BE2C (cell line): Measurements from ENCODE around the gene ANKS1A.

Source experiments
- DNase-seq: peaks from one replicate; pipeline ENCODE4 v3.0.0-alpha.2; 2020
- H3K27me3 ChIP-seq: fragments of 250-450 bp; sonication (Bioruptor Pico); 2 replicates; pipeline ENCODE4 v1.5.1; 2020; ENCODE audit warnings: mild to moderate bottlenecking
- H3K36me3 ChIP-seq: fragments of 250-450 bp; sonication (Bioruptor Pico); 2 replicates; pipeline ENCODE4 v1.5.1; 2020; ENCODE audit warnings: mild to moderate bottlenecking
- H3K4me1 ChIP-seq: fragments of 250-450 bp; sonication (Bioruptor Pico); 2 replicates; pipeline ENCODE4 v1.5.1; 2020
- H3K4me3 ChIP-seq: 2 replicates; pipeline ENCODE4 v1.5.1; 2011; ENCODE audit warnings: low read depth, low read length
- H3K9me3 ChIP-seq: fragments of 250-450 bp; sonication (Bioruptor Pico); 2 replicates; pipeline ENCODE4 v1.5.1; 2020
- TF ChIP-seq, protein P1 (sequence below): IDR thresholded peaks from 2 replicates; pipeline ENCODE4 v1.5.1; 2012; ENCODE audit warnings: mild to moderate bottlenecking, low read depth, low read length

Gene ANKS1A

GRCh38 chr6:35054106-35054742, 165.2 kb downstream of the ANKS1A start:
- Histone ChIP-seq H3K27me3 (no peaks in the 10 kb centered on the region), H3K4me3 (no peak overlapping the region), H3K4me1 (no peaks in the 10 kb centered on the region), H3K36me3 (no peaks in the 10 kb centered on the region), H3K9me3 (no peaks in the 10 kb centered on the region)
- no peak for DNase-seq
- TF ChIP-seq, protein P1, sequence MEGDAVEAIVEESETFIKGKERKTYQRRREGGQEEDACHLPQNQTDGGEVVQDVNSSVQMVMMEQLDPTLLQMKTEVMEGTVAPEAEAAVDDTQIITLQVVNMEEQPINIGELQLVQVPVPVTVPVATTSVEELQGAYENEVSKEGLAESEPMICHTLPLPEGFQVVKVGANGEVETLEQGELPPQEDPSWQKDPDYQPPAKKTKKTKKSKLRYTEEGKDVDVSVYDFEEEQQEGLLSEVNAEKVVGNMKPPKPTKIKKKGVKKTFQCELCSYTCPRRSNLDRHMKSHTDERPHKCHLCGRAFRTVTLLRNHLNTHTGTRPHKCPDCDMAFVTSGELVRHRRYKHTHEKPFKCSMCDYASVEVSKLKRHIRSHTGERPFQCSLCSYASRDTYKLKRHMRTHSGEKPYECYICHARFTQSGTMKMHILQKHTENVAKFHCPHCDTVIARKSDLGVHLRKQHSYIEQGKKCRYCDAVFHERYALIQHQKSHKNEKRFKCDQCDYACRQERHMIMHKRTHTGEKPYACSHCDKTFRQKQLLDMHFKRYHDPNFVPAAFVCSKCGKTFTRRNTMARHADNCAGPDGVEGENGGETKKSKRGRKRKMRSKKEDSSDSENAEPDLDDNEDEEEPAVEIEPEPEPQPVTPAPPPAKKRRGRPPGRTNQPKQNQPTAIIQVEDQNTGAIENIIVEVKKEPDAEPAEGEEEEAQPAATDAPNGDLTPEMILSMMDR = no peak

GRCh38 chr6:35054743-35055130, 165.7 kb downstream of the ANKS1A start:
- Histone ChIP-seq H3K27me3 (no peaks in the 10 kb centered on the region), H3K9me3 (no peaks in the 10 kb centered on the region), H3K4me1 (no peaks in the 10 kb centered on the region), H3K36me3 (no peaks in the 10 kb centered on the region), H3K4me3 (no peak overlapping the region)
- TF ChIP-seq, protein P1 = no peak
- DNase-seq = no peak

DNA sequence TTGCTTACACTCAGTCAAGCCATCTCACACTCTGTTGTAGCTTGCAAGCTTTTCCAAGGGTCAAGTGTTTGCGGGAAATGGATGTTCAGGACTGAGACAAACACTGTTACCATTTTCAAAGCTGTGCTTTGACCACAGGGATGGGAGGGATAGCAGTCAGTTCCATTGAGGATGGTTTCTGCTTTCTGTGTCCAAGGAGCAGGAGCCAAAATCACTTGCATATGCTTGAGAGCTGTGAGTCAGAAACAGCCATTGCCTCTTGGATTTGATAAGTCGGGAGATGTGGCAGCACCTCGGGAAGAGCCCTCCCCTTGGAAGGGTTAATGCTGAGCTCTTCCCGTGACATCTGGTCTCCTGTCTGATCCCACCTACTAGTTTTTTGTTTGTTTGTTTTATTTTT, 166.8 kb downstream of the ANKS1A start:
- no peaks in the 10 kb centered on the region for H3K4me1 ChIP-seq
- H3K9me3 ChIP-seq = no peaks in the 10 kb centered on the region
- H3K4me3 ChIP-seq = no peak overlapping the region
- DNase-seq = no peak
- no peaks in the 10 kb centered on the region for H3K27me3 ChIP-seq
- TF ChIP-seq, protein P1 = no peak
- no peaks in the 10 kb centered on the region for H3K36me3 ChIP-seq

DNA sequence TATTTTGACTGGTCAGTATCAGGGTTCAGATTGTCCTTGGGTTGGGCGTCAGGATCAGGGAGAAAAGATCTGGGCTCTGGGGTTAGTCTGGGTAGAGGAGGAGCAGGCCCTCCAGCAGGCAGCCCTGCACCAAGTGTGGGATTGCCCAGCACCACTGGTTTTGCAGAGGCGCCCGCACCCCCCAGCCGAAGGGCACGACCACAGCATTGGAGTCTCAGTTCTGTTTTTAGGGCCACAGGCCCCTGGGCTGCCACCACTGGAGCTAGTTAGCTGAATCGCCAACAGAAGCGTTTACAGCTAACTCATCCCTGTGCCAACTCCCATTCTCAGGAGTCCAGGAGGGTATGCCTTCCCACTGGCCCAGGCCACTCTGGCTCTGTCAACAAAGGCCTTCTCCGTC, 167.9 kb downstream of the ANKS1A start:
- Histone ChIP-seq H3K36me3 (no peaks in the 10 kb centered on the region), H3K27me3 (no peaks in the 10 kb centered on the region), H3K9me3 (no peaks in the 10 kb centered on the region), H3K4me3 (no peak overlapping the region), H3K4me1 (no peaks in the 10 kb centered on the region)
- DNase-seq = no peak
- TF ChIP-seq, protein P1 = no peak

DNA sequence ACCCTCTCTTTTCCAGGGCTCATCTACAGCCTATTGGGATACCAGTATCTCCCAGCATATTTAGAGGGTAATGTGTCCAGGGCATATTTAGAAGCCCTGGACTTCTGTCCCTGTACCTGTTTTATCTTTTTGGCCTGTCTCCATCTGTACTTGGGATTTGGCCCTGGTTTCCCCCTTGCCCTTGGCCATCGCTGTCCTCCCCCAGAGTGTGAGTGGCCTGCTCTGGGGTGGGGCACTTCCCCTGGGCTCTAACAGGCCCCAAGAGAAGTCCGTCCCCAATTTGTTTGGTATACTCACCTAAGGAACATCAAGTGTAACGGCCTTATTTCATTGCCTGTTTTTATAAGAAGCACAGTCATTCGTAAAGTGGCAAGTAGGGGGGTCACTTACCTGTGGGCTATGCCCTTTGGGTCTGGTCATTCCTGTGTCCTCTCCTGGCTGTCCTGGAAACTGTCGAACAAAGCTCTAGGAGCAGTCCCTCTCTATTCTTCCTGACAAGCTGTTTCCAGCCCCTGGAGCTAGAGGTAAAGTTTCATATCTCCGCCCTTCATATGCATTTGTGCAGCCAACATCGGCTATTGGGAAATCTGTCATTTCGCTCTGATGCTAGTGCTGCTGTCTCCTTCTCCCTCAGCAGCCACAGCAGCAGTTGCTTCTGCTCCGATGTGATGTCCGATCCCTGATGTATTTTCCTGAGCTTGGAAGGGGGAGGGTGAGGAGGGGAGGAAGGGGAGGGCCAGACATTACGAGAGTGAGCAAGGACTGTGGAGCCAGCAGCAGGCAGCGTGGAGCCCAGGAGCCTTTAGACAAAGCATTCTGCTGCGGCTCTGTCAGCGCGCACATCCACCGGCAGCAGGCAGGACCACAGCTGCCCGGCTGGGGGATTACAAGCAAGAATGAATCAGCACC, 168.6 kb downstream of the ANKS1A start:
- Histone ChIP-seq H3K4me3 (no peak overlapping the region), H3K36me3 (no peaks in the 10 kb centered on the region), H3K27me3 (no peaks in the 10 kb centered on the region), H3K9me3 (no peaks in the 10 kb centered on the region), H3K4me1 (no peaks in the 10 kb centered on the region)
- TF ChIP-seq, protein P1 = no peak
- DNase-seq = no peak

DNA sequence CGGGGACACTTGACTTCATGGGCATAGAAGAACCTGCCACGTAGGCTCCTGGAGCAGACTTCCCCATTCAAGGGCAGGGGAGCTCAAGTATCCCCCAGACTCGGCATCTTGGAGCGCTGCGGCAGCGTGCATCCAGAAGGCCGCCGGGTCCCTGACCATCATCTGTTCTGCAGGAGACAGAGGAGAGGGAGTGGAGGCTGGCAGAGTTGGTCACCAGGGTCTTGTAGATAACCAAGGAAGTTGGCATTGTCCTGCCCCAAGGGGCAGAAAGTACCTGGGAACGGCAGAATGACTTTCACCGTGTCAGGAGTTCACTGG, 169.3 kb downstream of the ANKS1A start:
- Histone ChIP-seq H3K4me1 (no peaks in the 10 kb centered on the region), H3K27me3 (no peaks in the 10 kb centered on the region), H3K4me3 (no peak overlapping the region), H3K36me3 (no peaks in the 10 kb centered on the region), H3K9me3 (no peaks in the 10 kb centered on the region)
- TF ChIP-seq, protein P1 = no peak
- DNase-seq = no peak
